NCI-H1436 (cell line): ENCODE data around the gene FLAD1.

Experiments used
- DNase-seq: peaks from one replicate; lab custom pipeline; 2025; lab: John Stamatoyannopoulos, UW

The FLAD1 gene

DNA sequence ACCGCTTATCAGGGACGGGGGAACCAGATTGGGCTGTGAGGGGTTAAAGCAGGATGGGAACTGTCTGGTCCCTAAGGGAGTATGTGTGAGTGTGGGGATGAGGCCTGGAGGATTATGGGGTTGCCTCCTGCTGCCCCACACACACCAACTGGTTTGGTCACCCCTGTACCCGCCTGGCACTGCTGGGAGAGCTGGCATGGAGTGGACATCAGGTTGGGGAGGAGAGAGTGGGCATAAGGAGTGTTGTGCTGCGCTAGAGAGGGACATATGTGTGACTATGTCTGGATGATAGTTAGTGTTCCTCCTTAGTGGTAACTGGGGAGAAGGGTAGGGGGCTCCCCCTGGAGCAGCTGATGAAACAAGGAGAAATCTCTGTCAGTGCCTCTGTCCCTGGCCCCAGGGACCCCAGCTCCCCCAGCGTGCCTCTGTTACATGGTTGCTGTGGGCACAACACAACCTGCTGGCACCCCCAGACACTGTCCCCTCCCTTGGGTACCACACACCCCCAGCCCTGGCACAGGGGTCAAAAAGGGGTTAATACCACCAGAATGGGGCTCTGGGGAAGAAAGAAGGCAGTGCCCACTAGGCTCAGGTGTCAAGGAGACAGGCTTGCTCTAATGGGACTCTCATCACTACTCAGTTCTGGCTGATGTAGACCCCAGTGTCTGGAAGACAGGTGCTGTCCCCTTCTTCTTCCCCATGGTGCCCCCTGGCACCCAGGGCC, 21.4 kb downstream of the FLAD1 start:
- DNase-seq: no peak

DNA sequence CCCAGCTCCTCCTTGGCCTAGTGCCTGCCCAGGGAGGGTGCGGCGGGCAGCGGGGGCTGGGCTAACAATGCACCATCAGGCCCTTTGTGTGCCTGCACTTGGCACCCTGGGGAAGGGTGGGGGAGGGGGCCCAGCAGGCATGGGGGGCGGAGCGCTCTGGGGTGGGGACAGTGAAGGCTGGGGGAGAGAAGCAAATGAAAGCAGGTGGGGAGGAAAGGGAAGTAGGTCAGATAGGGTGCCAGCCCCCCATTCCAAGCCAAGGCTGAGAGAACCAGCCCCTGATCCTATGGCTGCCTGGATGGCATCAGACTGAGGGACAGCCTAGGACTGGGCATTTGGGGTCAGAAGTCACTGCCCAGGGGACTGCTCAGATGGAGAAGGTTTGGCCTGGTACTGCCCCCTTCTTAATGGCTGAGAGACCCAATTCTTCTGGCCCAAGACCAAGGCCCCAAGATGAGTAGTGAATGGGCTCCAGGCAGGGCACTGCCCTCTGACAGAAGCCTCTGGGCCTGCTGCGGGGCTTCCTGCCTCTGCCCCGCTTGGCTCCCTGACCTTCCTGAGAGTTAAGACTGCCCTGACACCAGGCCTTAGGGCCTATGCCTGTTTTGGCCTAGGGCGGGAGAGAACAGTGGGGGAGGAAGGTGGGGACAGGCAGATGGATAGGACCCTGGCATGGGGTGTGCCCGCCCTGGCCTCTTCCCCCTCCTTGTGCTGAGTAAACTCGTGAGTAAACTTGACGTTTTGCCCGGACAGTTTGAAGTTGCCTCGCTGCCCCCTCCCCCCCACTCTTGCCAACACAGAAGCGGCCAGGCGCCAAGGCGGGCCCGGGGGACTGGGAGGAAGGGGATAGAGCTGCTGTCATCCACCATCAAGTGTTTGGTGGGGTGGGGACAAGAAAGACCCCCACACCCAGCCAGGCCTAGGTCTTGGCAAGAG, 22.2 kb downstream of the FLAD1 start:
- DNase-seq: no peak

DNA sequence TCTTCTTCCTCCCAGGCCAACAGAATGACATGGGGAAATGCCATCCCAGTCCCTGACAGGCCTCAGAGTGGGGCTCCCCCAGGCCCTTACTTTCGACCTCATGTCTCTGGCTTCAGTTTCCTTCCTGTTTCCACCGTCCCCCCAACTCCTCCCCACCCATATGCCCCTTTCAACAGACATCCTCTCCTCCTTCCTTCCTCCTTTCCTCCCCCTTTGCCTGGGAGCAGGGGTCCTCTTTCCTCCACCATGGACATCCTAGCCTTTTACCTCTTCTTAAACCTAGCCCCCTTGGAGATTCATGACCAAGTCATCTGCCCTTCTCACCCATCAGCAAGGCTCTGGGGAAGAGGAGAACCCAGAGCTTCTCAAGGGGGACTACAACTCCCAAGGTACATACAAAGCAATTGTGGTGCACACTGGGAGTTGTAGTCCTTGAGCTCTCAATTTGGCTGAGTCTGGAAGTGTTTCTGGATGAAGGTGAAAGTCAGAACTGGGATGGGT, 23.5 kb downstream of the FLAD1 start:
- no peak for DNase-seq

- DNase-seq: no peak
These were observed 24.2 kb downstream of the FLAD1 start for GRCh38 chr1:155007251-155007828.

DNA sequence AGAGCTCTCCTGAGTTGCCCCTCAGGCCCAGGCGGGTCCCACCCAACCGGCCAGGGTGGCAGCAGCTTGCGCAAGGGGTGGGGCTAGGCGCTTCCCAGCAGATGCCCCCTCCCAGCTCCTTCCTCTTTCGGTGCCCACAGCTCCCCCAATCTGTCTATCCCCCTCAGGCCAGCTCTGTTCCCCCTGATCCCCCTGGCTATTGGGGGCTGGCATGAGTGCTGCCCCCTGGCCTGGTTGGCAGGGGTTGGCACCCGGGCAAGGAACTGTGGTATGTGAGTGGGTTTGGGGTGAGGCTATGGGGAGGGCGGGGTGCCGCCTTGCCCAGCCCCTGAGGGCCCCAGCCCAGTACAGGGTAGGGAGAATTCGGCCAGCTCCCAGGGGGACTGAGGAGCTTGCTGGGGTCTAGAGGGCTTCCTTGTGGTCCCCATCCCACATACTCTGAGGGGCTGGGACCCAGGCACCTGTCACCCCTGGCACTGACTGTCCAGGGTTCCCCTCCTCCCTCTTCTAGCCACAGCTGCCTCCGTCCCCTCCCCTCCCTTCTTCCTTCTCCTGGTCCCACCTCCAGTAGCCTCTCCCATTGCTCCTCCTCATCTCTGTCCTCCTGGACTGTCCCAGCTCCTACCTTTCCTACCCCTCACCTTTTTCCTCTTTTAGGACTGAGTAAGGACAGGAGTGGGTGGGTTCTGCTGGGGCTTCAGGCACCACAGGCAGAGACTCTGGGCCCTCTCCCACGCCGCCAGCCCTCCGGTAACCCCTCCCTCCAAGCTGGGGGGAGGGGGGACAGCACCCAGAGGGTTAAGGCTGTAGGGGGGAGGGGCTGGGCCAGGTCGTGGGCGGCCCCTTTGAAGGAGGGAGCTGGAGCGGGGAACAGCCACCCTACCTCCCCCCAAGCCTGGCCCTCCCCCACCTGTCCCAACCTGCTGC, 25.1 kb downstream of the FLAD1 start:
- DNase-seq: no peak

GRCh38 chr1:155009221-155009711, 26.1 kb downstream of the FLAD1 start:
- DNase-seq: no peak

GRCh38 chr1:155009742-155010141, 26.6 kb downstream of the FLAD1 start:
- DNase-seq: no peak

GRCh38 chr1:155010211-155010918, 27.2 kb downstream of the FLAD1 start:
- no peak for DNase-seq

- no peak for DNase-seq
These were observed 27.9 kb downstream of the FLAD1 start for GRCh38 chr1:155011004-155011416.

DNA sequence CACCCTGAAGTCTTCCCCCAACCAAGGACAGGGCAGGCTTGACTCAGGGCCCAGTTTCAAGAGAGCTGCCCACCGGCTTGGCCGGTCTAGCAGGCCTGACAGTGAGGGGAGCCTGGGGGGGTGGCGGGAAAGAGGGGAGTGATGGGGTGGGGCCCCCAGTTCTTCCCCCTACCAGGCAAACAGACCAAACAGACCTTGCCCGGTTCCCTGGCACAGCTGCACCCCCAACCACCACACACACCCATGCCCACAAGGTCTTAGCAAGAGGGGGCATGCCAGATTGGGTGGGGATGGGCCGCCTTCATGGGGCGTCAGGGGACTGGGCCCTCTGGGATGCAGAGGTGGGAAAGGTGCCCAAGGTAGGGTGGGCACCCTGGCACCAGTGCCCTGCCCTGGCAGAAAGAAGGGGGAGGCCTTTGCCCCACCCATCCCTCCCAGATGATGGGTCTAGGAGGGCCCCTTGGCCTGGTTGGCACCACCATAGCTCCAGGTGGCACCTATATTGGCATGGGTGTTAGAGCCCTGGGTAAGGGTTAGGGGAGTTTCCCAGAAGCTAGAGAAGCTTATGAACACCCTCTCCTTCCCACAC, 28.4 kb downstream of the FLAD1 start:
- DNase-seq: no peak

DNA sequence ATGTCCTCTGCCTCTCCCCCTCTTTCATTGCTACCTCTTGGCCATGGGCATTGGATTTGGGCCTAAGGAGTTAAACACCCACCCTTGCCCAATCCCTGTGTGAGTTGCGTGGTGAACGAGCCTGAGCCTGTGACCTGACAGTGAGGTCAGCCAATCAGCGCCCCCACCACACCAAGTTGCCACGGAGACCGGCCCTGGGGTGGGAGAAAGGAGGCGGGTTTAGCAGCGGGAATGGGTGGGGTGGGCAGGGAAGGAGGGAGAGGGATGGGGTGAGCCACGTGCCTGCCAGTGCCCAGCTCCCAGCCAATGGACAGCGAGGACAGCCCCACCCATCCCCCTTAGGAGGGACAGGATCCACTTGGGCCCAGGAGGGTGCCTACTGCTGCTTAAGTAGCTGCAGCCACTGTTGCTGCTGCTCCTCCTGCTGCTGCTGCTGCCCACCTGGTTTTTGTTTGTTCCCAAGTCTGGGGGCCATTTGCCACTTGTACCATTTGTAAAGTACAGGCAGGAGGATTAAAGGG, 28.9 kb downstream of the FLAD1 start:
- DNase-seq: peak; percentile 65

- DNase-seq: no peak
These were observed 29.8 kb downstream of the FLAD1 start for GRCh38 chr1:155012776-155013602.

DNA sequence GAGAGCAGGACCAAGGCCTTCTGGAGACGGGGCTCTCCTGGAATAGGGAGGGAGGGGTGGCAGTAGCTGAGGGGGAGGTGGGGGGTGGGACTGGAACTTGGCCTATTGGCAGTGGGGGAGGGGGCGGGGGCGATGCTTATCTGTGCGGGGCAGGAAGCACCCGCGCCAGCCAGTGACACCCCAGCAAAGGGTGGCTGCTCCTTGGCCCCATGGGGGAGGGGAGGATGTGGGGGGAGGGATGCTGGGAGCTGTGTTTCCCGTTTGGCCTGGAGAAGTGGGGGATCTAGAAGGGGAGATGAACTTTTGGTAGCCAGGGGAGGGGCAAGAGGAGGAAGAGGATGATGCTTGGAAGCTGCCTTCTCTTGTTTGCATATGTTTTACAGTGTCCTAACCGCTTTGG, 30.5 kb downstream of the FLAD1 start:
- DNase-seq: no peak

GRCh38 chr1:155014709-155015508, 31.8 kb downstream of the FLAD1 start:
- no peak for DNase-seq

DNA sequence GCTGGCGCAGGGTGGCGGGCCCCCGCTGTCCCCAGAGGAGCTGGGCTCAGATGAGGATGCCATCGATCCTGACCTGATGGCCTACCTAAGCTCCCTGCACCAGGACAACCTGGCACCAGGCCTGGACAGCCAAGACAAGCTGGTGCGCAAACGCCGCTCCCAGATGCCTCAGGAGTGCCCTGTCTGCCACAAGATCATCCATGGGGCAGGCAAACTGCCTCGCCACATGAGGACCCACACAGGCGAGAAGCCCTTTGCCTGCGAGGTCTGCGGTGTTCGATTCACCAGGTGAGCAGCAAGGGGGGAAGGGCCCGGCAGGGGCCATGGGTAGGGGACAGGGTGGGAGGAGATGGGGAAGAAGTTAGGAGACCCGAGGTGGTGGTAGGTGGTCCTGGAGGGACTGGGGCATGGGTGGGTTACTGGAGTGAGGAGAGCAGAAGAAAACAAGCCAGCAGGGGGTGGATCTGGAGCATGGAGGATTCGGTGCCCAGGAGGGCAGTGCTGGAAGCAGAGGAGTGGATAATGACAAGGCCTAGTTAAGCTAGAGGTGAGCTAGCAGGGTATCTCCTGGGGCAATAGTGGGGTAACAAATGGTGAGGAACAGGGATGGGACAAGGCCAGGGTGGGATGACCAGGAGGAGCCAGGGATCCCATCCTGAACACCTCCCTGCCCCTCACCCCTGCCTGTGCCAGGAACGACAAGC, 32.5 kb downstream of the FLAD1 start:
- no peak for DNase-seq

DNA sequence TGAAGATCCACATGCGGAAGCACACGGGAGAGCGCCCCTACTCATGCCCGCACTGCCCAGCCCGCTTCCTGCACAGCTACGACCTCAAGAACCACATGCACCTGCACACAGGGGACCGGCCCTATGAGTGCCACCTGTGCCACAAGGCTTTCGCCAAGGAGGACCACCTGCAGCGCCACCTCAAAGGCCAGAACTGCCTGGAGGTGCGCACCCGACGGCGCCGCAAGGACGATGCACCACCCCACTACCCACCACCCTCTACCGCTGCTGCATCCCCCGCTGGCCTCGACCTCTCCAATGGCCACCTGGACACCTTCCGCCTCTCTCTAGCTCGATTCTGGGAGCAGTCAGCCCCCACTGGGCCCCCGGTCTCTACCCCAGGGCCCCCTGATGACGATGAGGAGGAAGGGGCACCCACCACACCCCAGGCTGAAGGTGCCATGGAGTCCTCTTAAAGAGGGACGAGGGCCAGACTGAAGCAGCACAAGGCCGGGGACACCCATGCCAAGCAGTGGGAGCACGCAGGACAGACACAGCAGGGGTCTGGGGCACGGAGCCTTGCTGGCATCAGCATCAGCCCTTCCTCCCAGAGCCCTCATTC, 33.2 kb downstream of the FLAD1 start:
- DNase-seq: no peak
